ENCODE results near the gene TRDN. TPM values are rescaled to one million over a fixed set of nuclear protein-coding genes. Genes with fewer than 3 reads are reported as not detected.

Gene TRDN
- total and polyA plus RNA-seq, 4 donors = 0.03 to 0.33 (median 0.23) TPM; not detected in 1

DNA sequence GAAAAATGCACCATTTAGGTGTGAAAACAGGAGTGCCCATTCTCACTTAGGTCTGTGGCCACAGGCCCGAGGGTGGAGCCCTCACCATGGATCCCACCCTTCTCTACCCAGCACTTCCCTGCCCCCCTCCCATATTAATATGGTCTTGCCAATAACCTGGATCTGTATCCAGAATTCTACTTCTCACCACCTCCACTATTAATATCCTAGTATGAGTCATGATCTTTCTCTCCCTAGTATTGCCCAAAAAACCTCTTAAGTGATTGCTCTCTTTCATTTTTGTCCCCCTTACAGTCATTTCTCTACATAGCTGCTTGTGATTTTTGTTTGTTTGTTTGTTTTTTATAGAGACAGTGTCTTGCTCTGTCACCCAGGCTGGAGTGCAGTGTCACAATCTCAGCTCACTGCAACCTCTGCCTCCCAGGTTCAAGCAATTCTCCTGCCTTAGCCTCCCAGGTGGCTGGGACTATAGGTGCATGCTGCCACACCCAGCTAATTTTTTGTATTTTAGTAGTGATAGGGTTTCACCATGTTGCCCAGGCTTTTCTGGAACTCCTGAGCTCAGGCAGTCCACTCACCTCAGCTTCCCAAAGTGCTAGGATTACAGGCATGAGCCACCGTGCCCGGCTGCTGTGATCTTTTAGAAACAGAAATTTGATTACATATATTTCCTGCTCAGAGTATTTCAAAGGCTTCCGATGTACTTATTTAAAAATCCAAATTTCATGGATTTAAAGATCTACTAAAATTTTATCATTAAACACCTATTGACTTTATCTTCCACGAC lies 24.5 kb upstream of the TRDN start:
- Histone ChIP-seq H3K36me3 (ENCODE audit: control insufficient read depth in 1 of 2, insufficient read depth in 2 of 2, low read length in 1 of 2) (no peaks in the 10 kb centered on the region), H3K4me3 (ENCODE audit: low read length in 2 of 2) (no peak overlapping the region), H3K27me3 (ENCODE audit: control insufficient read depth in 1 of 2, insufficient read depth in 2 of 2, low read length in 1 of 2) (no peaks in the 10 kb centered on the region), H3K9me3 (ENCODE audit: control insufficient read depth, low read length) (no peaks in the 10 kb centered on the region), H3K4me1 (ENCODE audit: control insufficient read depth in 1 of 2, insufficient read depth in 2 of 2, low read length in 2 of 2) (no peaks in the 10 kb centered on the region), H3K27ac (ENCODE audit: low read depth in 1 of 2, low read length in 2 of 2) (no peak overlapping the region)
- intact Hi-C loops (cut with DNase I) = no loop called here
- ATAC-seq (ENCODE audit: low FRiP score) (no peak), DNase-seq (no peak)
- 84 to 88% methylated on average over 5 of the region's 5 CpGs for WGBS, 2 donors

DNA sequence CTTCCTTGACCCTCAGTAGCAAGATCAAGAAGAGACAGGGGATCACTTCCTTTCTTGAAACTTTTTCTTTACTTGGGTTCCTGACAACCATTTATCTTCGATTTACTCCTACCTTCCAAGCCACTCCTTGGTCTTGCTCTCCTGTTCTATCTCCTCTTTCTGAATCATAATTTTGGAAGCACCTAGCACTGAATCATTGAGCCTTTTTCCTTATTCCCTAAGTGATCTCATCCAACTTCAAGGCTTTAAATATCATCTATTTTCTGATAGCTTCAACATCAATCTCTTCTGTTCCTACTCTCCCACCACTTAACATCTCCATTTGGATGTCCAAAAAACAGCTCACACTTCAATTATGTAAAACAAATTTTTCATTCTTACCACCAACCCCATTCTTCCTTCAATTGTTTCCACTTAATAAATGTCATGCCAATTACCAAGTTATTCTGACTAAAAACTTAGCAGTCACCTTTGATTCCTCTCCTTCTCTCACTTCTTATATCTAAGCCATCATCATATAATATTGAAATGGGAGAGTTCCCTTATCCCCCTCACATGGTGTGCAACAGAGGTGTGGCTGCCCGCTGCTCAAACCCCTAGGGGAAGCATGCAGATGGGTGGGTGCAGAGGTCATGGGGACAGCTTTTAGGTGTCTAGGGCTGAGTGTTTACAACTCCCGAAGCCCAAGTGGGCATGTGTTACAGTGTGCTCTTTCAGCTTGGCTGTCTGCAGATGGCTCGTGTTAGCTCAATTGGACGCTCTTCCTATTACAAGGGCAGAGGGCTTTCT lies 23.4 kb upstream of the TRDN start:
- ATAC-seq (ENCODE audit: low FRiP score) (no peak), DNase-seq (no peak)
- H3K4me1 ChIP-seq (ENCODE audit: control insufficient read depth in 1 of 2, insufficient read depth in 2 of 2, low read length in 2 of 2) = no peaks in the 10 kb centered on the region
- no peaks in the 10 kb centered on the region for H3K36me3 ChIP-seq (ENCODE audit: control insufficient read depth in 1 of 2, insufficient read depth in 2 of 2, low read length in 1 of 2)
- H3K27ac ChIP-seq (ENCODE audit: low read depth in 1 of 2, low read length in 2 of 2) = no peak overlapping the region
- H3K9me3 ChIP-seq (ENCODE audit: control insufficient read depth, low read length) = no peaks in the 10 kb centered on the region
- H3K27me3 ChIP-seq (ENCODE audit: control insufficient read depth in 1 of 2, insufficient read depth in 2 of 2, low read length in 1 of 2) = no peaks in the 10 kb centered on the region
- WGBS, 2 donors = 92 to 94% methylated on average over 5 of the region's 5 CpGs
- no peak overlapping the region for H3K4me3 ChIP-seq (ENCODE audit: low read length in 2 of 2)
- intact Hi-C loops (cut with DNase I) = no loop called here

DNA sequence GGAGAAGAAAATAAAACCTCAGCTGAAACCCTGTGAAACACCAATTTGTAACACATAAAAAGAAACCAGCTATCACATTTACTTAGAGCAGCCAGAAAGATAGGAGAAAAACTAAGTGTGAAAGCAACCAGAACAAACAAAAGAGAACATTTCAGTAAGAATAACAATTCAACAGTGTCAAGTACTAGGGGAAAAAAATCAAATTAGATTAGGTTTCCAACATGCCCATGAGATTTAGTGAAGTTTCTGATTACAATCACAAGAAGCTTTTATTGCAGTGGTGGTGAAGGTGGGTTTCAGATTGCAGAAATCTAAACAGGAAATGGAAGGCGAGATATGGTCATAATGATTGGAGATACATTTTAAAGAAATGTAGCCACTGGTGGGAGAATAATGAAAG lies 22.1 kb upstream of the TRDN start:
- ATAC-seq (ENCODE audit: low FRiP score) = no peak

DNA sequence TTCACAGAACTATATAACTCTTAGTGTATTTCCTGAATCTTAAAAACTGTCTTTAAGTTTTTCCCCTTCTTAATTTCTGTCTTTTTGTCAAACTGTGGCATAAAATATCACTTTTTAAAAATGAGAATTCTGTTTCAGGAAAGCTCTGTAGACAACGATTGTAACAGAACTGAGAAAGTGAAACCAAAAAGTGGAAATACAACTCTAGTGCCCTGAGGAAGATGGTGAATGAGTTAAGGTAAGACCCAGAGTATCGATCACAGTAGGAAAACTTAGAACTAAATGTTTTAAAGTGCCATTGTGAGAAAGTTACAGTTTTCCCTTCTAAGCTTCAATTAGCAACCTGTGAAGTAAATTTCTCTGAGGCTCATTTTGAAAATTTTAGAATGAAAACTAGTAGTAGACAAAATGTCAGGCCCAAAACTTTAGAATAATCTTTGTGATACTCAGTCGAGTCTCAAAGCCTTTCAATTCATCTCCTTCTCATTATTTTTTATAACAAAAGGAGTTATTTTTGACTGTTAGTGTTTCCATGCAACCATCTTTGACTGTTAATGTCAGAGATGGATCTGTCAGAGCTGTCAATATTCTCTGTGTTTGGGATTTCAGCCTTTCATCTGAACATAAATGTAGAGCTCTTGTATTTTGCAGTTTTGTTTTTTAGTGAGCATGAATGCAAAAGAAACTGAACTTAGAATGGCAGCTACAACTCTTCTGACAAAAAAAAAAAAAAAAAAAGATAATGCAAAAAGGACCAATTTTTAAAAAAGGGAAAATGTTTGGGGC lies 19.0 kb upstream of the TRDN start:
- H3K4me1 ChIP-seq (ENCODE audit: control insufficient read depth in 1 of 2, insufficient read depth in 2 of 2, low read length in 2 of 2) = no peaks in the 10 kb centered on the region
- no peaks in the 10 kb centered on the region for H3K27me3 ChIP-seq (ENCODE audit: control insufficient read depth in 1 of 2, insufficient read depth in 2 of 2, low read length in 1 of 2)
- intact Hi-C loops (cut with DNase I) = no loop called here
- no peak overlapping the region for H3K27ac ChIP-seq (ENCODE audit: low read depth in 1 of 2, low read length in 2 of 2)
- H3K4me3 ChIP-seq (ENCODE audit: low read length in 2 of 2) = no peak overlapping the region
- H3K9me3 ChIP-seq (ENCODE audit: control insufficient read depth, low read length) = no peaks in the 10 kb centered on the region
- ATAC-seq (ENCODE audit: low FRiP score) = no peak
- no peaks in the 10 kb centered on the region for H3K36me3 ChIP-seq (ENCODE audit: control insufficient read depth in 1 of 2, insufficient read depth in 2 of 2, low read length in 1 of 2)
- WGBS, 2 donors = 53 to 61% methylated on average over 3 of the region's 3 CpGs
- no peak for DNase-seq

More for the DNA sequence above, 22.1 kb upstream of the TRDN start:
- Histone ChIP-seq H3K36me3 (ENCODE audit: control insufficient read depth in 1 of 2, insufficient read depth in 2 of 2, low read length in 1 of 2) (no peaks in the 10 kb centered on the region), H3K4me3 (ENCODE audit: low read length in 2 of 2) (no peak overlapping the region), H3K4me1 (ENCODE audit: control insufficient read depth in 1 of 2, insufficient read depth in 2 of 2, low read length in 2 of 2) (no peaks in the 10 kb centered on the region), H3K27ac (ENCODE audit: low read depth in 1 of 2, low read length in 2 of 2) (no peak overlapping the region), H3K27me3 (ENCODE audit: control insufficient read depth in 1 of 2, insufficient read depth in 2 of 2, low read length in 1 of 2) (no peaks in the 10 kb centered on the region), H3K9me3 (ENCODE audit: control insufficient read depth, low read length) (no peaks in the 10 kb centered on the region)
- intact Hi-C loops (cut with DNase I) = no loop called here
- no peak for DNase-seq
- 30 to 39% methylated on average over 1 of the region's 1 CpG for WGBS, 2 donors

DNA sequence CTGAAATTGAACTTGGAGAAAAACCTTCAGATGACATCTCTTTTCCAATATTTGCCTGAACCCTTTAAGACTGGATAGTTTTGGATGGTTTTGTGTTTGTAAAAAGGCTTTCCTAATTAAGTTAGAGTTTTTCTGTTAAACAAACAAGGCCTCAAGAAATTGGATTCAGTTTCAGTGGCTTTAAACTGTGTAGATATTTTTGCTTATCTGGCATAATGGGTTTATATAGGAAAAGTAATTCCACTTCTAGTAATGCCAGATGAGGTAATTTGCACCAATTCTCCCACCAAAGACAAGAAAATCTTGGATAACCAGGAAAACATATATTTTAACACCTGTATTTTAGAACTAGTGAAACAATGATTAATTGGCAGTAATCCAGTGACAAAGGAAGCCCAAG lies 12.0 kb upstream of the TRDN start:
- ATAC-seq (ENCODE audit: low FRiP score) (no peak), DNase-seq (no peak)
- no peak overlapping the region for H3K27ac ChIP-seq (ENCODE audit: low read depth in 1 of 2, low read length in 2 of 2)
- H3K4me3 ChIP-seq (ENCODE audit: low read length in 2 of 2) = no peak overlapping the region
- H3K9me3 ChIP-seq (ENCODE audit: control insufficient read depth, low read length) = no peaks in the 10 kb centered on the region
- H3K27me3 ChIP-seq (ENCODE audit: control insufficient read depth in 1 of 2, insufficient read depth in 2 of 2, low read length in 1 of 2) = peaks cover 0 to 1% of the 10 kb centered on the region in 2 donors
- intact Hi-C loops (cut with DNase I) = no loop called here
- H3K4me1 ChIP-seq (ENCODE audit: control insufficient read depth in 1 of 2, insufficient read depth in 2 of 2, low read length in 2 of 2) = no peaks in the 10 kb centered on the region
- no peaks in the 10 kb centered on the region for H3K36me3 ChIP-seq (ENCODE audit: control insufficient read depth in 1 of 2, insufficient read depth in 2 of 2, low read length in 1 of 2)

DNA sequence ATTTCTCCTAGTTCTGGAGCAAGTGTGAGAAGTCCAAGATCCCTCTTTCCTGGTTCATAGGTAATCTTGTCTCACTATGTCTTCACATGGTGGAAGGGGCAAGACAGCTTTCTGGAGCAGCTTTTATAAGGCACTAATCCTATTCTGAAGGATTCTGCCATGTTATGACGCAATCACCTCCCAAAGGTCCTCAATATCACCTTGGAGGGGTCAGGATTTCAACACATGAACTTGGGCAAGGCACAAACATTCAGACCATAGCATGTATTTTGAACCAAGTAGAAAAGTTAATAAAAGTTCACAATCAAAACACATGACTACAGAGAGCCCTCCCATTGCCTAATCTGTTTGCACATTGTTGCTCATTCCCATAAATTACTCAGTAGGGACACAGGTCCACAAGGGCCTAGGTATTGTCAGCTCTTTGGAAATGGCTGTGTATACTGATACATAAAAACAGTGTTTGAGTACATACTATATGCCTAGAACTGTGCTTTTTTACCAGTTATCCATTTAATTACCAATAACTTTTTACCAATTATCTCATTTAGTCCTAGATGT lies 11.3 kb upstream of the TRDN start:
- no peak overlapping the region for H3K27ac ChIP-seq (ENCODE audit: low read depth in 1 of 2, low read length in 2 of 2)
- DNase-seq = no peak
- no peaks in the 10 kb centered on the region for H3K36me3 ChIP-seq (ENCODE audit: control insufficient read depth in 1 of 2, insufficient read depth in 2 of 2, low read length in 1 of 2)
- peaks cover 0 to 1% of the 10 kb centered on the region in 2 donors for H3K27me3 ChIP-seq (ENCODE audit: control insufficient read depth in 1 of 2, insufficient read depth in 2 of 2, low read length in 1 of 2)
- no peak overlapping the region for H3K4me3 ChIP-seq (ENCODE audit: low read length in 2 of 2)
- WGBS, 2 donors = 83 to 84% methylated on average over 1 of the region's 1 CpG
- no peaks in the 10 kb centered on the region for H3K4me1 ChIP-seq (ENCODE audit: control insufficient read depth in 1 of 2, insufficient read depth in 2 of 2, low read length in 2 of 2)
- intact Hi-C loops (cut with DNase I) = no loop called here
- no peaks in the 10 kb centered on the region for H3K9me3 ChIP-seq (ENCODE audit: control insufficient read depth, low read length)
- no peak for ATAC-seq (ENCODE audit: low FRiP score)

DNA sequence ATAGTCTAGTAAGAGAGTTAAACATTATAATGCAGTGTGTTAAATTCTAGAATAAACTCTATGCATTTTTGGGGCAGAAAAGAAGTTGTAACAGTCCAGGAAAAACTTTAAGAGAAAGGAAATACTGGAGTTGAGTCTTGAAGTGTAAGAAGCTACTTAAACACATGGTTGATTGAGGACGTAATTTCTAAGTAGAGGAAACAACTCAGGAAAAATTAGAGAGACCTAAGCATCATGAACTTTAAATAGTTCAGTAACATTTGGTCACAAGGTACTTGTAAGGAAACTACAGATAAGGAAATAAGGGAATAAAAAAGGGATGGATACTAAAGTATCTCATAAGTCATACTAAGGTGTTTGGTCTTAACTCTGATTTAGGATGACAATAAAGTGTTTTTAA lies 4.7 kb upstream of the TRDN start:
- no peaks in the 10 kb centered on the region for H3K9me3 ChIP-seq (ENCODE audit: control insufficient read depth, low read length)
- H3K27ac ChIP-seq (ENCODE audit: low read depth in 1 of 2, low read length in 2 of 2) = no peak overlapping the region
- WGBS, 2 donors = 49 to 54% methylated on average over 1 of the region's 1 CpG
- ATAC-seq (ENCODE audit: low FRiP score) = no peak
- intact Hi-C loops (cut with DNase I) = no loop called here
- H3K27me3 ChIP-seq (ENCODE audit: control insufficient read depth in 1 of 2, insufficient read depth in 2 of 2, low read length in 1 of 2) = peaks cover 0 to 1% of the 10 kb centered on the region in 2 donors
- H3K4me1 ChIP-seq (ENCODE audit: control insufficient read depth in 1 of 2, insufficient read depth in 2 of 2, low read length in 2 of 2) = no peaks in the 10 kb centered on the region
- H3K4me3 ChIP-seq (ENCODE audit: low read length in 2 of 2) = no peak overlapping the region
- no peak for DNase-seq
- H3K36me3 ChIP-seq (ENCODE audit: control insufficient read depth in 1 of 2, insufficient read depth in 2 of 2, low read length in 1 of 2) = no peaks in the 10 kb centered on the region

DNA sequence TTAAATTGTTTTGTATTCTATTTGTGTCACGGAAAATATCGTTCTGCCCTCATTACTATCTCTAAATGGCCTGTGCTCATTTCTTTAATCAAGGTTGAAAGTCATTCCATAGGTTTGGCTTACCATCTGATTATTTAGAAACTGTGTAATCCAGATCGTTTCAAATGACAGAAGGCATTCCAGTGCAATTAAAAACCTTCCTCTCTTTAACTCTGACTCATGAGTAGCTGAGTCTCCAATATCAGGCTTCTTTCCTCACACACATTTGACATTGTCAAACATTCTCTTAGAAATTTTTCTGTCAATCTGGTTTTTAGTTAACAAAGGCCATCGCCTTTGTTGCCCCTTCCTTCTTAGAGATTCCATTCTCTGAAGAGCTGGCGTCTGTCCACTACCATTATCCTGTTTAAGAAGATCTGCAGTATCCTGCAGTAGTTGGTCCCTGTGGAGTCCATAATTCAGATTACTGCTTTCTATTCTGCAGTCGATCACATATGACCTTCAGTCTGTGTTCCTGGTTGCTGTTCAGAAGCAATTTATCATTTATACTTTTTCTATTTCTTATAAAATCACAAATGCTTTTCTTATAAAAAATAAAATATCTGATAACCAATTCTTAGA lies 3.9 kb upstream of the TRDN start:
- intact Hi-C loops (cut with DNase I) = no loop called here
- peaks cover 0 to under 1% of the 10 kb centered on the region in 2 donors for H3K27me3 ChIP-seq (ENCODE audit: control insufficient read depth in 1 of 2, insufficient read depth in 2 of 2, low read length in 1 of 2)
- no peak overlapping the region for H3K4me3 ChIP-seq (ENCODE audit: low read length in 2 of 2)
- DNase-seq = no peak
- H3K27ac ChIP-seq (ENCODE audit: low read depth in 1 of 2, low read length in 2 of 2) = no peak overlapping the region
- 76 to 80% methylated on average over 6 of the region's 6 CpGs for WGBS, 2 donors
- no peaks in the 10 kb centered on the region for H3K36me3 ChIP-seq (ENCODE audit: control insufficient read depth in 1 of 2, insufficient read depth in 2 of 2, low read length in 1 of 2)
- H3K9me3 ChIP-seq (ENCODE audit: control insufficient read depth, low read length) = no peaks in the 10 kb centered on the region
- ATAC-seq (ENCODE audit: low FRiP score) = no peak
- H3K4me1 ChIP-seq (ENCODE audit: control insufficient read depth in 1 of 2, insufficient read depth in 2 of 2, low read length in 2 of 2) = no peaks in the 10 kb centered on the region

All from aorta (tissue), 5 donors.